HG03575 (cell line): ENCODE measurements around the gene IL36RN.

Source experiments
- ATAC-seq: cut with Tn5 transposase; IDR thresholded peaks from one replicate; pipeline ENCODE4 v1.9.1; 2021; ENCODE audit not compliant: unreplicated experiment, insufficient number of reproducible peaks, low FRiP score; ENCODE audit errors: extremely low read depth

Gene IL36RN

DNA sequence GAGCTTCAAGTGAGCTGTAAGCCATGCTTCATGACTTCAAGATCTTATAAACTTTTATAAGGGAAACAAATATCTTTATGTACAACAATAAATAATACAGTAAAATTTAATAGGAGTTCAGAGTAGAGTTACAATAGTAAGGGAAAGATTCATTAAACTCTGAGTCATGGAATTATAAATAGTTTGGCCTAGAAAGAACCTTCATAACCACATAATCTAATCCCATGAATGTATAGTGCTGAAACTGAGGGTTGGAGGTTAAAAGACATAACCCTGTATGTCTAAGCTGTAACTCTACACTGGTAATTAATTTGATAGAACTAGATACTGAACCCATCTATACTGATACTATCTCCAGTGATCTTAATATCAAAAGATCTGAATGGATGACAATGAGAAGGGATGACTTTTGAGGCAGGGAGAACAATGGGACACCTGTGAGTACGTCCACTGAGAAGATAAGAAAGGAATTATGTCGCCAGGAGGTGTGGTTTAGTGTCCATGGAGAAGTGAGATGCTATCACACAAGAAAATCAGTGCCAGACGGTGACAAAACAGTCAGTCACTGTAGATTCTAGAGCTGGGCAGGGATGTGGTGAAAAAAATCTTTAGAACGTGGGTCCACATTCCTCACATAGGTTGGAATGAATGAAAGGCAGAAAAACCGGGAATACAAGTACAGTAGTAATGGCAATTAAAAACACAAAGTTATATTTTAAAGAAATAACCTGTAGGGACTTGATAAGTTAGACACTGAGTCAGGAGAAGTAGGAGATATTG, 9.9 kb downstream of the IL36RN start:
- ATAC-seq = no peak

DNA sequence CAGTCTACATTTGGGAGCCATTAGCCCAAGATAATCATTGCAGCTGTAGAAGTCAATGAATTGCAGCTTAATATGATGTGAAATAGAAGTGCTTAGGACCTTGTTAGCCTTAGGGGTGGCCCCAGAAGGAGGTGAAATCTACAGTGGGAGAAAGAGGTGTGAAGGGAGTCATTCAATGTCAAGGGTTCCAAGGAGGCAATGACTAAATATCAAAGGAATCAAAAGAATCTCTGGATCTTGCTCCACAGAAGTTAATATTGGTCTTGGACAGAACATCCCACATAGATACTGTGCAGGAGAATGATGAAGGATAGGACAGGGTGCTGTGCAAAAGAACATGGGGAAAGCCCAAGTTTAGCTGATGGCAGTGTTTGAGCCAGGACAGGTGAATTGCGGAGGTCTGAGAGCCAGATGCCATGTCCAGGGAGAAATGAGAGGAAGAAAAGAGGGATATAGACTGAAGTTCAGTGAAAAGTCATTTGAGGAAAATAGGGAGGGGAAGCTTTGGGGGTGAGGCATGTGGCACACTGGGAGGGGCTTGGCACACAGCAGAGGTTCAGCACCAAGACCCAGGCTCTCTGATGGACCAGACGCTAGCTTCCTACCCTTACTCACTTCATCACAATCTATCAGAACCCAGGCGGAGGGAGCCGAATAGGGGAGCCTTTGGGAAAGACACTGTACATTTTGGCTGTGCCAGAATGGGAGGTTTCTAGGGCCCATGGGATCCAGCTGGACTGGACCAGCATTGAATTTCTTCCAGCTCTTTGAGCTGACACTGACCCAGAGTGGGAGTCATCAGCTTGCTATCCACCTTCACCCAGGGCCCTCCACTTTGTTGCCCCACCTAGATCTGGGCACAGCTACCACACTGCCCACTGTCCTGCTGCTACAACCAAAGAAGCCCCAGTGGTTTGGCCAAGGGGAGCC, 10.9 kb downstream of the IL36RN start:
- no peak for ATAC-seq

DNA sequence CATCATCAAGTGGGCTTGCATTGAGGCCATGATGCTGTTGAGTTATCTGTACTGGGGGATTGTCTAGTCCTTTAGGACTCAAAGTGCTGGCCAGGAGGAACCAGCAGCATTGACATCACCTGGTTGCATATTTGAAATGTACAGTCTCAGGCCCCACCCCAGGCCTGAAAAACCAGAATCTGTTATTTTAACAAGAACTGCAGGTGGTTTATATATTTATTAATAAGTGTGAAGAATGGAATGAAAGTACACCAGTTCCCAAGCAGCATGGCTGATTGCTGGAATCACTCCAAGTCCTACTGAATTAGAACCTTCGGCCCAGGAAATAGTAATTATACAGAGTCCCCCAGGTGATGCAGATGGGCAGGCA, 11.6 kb downstream of the IL36RN start:
- no peak for ATAC-seq

DNA sequence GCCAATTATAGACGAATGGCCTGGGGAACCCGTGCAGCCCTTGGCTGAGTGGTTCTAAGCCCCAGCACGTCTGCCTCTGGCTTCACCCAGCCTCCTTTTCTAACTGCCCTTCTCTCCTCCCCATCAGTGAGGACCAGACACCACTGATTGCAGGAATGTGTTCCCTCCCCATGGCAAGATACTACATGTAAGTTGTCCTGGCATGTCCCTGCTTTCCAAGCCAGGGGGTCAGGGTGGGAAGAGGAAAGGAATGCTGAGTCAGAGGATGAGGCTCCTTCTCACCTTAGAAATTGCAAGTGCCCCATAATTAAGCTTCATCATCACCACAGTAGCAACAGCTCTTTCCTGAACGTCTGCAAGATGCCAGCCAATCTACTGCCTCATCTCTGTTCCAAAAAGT, 13.6 kb downstream of the IL36RN start:
- ATAC-seq = no peak

DNA sequence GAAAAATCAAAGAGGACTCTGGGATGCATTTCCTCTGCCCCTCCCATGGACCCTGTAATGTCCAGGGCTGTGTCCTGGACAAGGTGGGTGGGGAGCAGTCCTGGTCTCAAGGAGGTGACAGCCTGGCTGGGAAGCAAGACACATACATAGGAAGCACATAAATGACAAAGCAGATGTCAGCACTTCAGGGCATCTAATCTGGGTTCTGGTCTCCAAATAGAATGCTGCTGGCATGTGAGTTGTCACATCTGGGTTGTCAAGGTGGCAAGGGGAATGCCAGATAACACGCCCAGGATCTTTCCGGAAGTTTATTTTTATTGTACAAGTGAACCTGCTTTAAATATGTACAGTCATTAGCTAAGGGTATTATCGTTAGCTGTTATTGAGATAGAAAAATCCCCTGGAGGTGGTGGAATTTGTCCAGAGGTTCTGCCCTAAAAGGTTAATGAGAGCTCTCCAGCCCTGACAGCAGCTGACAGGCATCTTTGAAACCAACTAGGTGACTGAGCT, 14.4 kb downstream of the IL36RN start:
- ATAC-seq = no peak

DNA sequence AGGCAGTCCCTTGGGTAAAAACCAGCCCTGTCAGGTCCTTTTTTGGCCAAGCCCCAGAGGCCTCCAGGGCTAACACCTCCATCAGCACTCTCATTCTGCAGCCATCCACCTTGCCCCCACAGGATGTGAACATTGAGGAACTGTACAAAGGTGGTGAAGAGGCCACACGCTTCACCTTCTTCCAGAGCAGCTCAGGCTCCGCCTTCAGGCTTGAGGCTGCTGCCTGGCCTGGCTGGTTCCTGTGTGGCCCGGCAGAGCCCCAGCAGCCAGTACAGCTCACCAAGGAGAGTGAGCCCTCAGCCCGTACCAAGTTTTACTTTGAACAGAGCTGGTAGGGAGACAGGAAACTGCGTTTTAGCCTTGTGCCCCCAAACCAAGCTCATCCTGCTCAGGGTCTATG, 16.0 kb downstream of the IL36RN start:
- no peak for ATAC-seq

DNA sequence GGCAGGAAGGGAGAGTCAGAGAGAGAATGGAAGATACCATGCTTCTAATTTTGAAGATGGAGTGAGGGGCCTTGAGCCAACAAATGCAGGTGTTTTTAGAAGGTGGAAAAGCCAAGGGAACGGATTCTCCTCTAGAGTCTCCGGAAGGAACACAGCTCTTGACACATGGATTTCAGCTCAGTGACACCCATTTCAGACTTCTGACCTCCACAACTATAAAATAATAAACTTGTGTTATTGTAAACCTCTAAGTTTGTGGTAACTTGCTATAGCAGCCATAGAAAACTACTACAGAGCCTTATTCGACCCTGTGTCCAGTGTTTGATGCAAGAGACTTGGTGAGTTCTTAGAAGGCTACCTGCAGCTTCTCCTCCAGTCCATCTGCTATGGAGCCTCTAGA, 16.6 kb downstream of the IL36RN start:
- ATAC-seq = no peak

DNA sequence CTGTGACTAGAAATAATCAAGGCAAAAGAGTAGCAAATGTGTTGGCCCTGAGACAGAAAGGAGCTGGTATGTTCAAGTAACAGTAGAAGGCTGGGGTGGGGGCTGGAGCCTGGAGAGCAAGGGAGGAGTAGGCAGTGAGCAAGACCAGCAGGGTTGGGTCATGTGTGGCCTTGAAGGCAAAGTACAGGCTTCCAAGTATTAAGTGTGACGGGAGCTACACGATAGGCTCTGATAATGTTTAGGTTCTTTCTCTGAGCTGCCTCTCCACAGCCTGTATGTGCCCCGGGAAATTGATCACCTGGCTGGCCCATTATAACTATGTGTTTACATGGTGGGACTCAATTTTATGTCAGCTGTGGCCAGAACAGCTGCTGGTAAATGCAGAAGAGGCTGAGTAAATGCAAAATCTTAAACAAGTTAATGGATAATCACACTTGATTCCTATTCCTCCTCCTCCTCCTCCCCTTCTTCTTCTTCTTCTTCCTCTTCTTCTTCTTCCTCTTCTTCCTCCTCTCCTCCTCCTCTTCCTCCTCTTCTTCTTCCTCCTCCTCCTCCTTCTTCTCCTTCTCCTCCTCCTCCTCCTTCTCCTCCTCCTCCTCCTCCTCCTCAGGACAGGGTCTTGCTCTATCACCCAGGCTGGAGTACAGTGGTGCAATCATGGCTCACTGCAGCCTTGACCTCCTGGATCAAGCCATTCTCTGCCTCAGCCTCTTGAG, 18.1 kb downstream of the IL36RN start:
- ATAC-seq = no peak

DNA sequence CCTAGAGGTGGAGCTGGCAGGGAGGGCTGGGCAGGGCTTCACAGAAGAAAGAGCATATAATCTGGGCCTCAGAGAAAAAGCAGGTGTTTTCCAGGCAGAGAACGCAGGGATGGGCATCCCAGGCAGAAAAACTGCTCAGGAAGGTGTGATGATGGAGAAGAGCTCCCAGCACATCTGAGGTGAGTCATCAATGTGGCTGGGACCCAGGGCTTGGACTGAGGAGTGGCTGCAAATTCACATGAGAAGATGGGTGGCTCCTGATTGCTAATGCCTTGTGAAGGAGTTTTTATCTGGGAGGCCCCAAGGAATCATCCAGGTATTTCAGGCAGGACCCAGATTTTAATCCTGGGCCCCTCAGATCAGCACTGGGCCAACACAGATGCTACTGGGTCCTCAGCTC, 18.9 kb downstream of the IL36RN start:
- ATAC-seq = no peak

DNA sequence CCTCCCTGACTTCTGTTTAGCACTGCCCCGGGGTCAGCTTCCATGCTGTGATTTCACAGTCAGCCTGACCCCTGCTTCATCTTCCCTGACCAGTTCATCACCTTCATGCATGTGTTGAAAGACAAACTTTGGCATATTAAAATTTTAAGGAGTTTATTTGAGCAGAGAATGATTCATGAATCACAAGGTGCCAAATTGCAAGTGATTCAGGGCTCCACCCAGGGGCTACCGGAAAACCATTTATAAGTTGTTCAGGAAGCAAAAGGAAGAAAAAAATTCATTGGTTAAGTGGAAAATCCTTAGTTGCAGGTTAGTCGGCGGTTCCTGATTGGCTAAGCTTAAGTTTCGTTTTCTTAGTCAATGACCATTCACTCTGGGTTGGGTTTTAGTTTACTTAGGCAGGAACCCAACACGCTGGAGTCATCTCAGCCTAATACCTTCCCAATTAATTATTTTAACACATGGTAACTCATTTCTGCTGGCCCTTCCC, 19.4 kb downstream of the IL36RN start:
- no peak for ATAC-seq

DNA sequence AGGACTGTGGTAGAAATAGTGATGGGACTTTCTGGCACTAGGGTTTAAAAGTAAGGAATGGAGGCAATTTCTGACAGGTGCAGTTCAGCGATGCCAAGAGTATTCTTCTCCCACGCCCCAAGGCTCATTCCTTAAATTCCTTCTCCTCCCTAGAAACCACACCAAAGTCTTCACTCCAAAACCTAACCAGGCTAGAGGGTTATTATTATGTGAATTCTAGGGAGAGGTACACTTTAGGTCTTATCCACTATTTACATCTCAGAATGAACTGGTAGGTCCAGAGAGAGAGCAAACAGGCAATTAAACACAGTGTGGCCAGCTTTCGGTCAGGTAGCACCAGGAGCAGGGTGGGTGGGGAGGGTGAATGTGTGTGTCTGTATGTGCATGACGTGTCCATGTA, 20.1 kb downstream of the IL36RN start:
- no peak for ATAC-seq

DNA sequence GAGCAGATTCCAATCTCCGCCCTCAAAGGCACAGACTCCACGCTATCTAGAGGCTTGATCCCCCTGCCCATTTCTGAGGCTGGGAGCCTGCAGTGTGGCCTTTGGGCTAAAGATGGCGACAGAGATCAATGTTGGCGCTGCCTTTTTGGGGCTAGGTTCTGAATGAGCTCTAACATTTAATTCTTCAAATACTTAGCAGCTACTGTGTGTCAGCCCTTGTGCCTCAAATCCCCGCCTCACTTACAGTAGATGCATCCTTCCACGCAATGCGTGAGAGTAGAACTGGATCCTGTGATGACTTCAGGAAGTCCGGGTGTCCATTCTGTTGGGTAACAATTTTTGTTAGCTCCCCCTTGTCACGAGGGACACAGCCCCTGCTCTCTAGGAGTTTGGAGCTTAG, 21.1 kb downstream of the IL36RN start:
- no peak for ATAC-seq

DNA sequence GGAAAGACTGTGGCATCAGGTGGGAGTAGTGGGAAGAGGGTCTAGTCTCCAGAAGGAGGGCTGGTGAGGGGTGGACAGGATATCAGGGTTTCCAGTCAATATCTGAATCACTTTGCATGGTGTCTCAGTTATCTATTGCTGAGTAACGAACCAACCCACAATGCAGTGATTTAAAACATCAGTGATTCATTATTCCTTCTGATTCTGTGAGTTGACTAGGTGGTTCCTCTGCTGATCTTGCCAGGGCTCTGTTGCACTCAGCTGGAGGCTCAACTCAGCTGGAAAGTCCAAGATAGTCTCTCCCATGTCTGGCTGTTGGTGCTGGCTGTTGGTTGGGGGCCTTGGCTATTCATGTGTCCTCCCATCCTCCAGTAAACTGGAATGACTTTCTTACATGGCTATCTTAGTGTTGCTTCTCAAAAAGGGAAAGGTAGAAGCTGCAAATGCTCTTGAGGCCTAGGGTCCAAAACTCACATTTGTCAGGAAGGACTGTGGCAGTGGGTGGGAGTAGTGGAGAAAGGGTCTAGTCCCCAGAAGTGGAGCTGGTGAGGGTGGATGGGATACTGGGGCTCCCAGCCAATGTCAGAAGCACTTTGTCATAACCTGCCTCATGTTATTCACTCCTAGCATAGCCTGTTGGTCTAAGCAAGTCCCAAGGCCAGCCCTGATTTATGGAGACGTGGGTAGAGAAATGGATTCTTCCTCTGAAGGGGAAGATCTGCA, 22.7 kb downstream of the IL36RN start:
- ATAC-seq = no peak

DNA sequence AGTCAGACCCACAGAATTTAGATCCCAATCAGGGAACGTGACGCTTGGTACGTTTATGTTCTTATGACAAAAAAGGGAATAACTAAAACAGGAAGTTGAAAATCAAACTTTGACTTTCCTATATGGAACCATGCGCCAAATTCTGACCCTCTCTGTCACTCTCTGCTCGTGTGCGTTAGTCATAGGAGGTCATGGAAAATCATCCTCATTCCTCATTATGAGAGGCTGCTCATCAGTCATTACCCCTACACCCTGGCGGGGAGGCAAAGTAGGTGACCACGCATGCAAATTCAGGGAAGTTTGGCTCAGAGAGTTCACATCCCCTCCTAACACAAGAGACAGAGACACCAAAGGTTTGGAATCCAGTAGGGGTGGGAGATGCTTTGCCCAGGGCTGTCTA, 24.3 kb downstream of the IL36RN start:
- no peak for ATAC-seq

DNA sequence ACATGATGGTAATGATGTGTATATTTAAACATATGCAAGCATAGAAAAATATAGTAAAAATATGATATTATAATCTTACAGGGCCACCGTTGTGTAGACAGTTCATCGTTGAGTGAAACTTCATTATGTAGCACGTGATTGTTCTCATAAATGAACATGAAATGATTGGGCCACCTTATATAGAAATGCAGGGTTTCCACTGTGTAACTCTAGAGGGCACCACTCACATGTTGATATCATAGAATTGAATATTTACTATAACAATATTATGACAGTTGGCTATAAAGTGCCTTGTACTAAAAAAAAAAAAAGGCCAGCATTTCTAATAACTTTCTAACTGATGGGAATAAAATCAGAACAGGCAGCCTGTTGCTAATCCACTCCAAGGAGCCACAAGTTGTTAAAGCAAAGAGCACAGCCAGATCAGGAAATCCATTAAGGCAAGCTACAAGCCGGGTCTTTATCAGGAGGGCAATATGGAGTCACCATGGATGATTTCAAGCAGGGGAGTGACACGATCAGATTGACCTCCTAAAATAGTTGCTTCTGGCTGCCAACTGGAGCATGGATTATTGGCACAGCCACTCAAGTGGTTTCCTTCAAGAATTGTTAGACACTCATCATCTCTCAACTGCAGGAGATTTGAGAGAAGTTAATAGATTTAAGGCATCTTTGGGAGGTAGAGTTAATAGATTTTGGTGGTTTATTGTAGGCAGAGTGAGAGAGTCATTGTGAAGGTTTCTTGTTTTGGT, 25.4 kb downstream of the IL36RN start:
- no peak for ATAC-seq

DNA sequence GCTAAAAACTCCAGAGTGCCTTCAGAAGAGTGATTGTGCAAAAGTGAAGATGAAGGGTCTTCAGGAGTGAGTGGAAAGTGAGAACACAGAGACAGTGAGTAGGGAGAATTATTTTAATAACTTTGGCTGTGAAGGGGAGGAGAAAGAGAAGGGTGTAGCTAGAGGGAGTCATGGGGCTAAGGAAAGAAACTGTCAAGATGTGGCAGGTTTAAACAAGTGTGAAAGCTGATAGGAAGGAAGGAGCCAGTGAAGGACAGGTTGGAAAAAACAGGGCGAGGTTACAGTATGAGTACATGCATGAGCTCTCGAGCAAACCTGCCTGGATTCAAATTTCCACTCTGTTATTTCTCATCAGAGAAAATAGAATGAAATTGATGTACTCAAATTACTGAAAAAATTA, 26.5 kb downstream of the IL36RN start:
- ATAC-seq = no peak

DNA sequence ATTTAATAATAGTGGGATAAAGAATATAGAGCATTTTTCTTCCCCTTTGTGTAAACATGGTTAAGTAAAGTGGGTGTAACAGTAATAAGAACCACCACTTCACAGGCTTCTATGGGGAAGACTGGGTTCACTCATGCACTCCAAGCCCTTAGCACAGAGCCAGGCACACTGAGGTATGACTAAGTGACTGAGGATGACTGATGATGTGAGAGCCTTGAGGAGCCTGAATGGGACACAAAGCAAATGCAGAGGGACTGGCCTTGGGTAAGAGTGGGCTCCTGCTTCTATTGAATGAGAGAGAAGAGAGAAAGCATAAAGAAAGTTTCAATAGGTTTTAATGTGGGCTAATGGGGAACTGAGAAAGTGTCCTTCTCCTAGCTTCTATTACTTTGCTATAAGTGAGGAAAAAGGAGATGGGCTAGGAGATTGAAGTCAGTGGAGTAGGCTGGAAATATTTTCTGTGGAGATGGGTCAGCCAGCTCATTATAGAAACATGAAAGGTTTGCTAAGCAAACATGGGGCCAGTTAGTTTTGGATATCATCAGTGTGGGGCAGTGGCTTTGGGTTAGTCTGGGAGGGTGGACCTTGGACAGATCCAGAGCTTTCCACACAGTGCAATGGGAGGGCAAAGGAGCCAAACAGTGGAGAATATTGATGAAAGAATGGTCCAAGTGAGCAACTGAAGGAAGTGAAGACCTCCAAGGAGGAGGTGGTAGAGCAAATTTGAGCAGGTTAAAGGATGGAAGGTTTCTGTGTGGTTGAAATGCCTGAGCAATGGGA, 29.4 kb downstream of the IL36RN start:
- no peak for ATAC-seq
